HG02884 (cell line): ENCODE results near the gene AP3D1.
"Not testable (repeated sequence)": the region's sequence is repeated elsewhere in the genome, so short reads cannot be mapped to it uniquely, and the experiment has no call there.

Source experiments
- ATAC-seq: cut with Tn5 transposase; IDR thresholded peaks from one replicate; pipeline ENCODE4 v1.9.1; 2021; ENCODE audit warnings: mild to moderate bottlenecking, moderate library complexity; ENCODE audit not compliant: unreplicated experiment

Gene AP3D1

GRCh38 chr19:2129892-2130770 lies 21.2 kb downstream of the AP3D1 start:
- ATAC-seq, result no peak

GRCh38 chr19:2129486-2129885 lies 21.9 kb downstream of the AP3D1 start:
- ATAC-seq, result no peak

- no peak for ATAC-seq
Observed at GRCh38 chr19:2129022-2129421, 22.3 kb downstream of the AP3D1 start.

- not testable (repeated sequence) for ATAC-seq
Observed at GRCh38 chr19:2128252-2128651, 23.1 kb downstream of the AP3D1 start.

- ATAC-seq, result no peak
Observed at GRCh38 chr19:2127758-2128157, 23.6 kb downstream of the AP3D1 start.

- no peak for ATAC-seq
Observed at GRCh38 chr19:2126879-2127518, 24.4 kb downstream of the AP3D1 start.

GRCh38 chr19:2123682-2124387 lies 27.5 kb downstream of the AP3D1 start:
- no peak for ATAC-seq

- no peak for ATAC-seq
Observed at GRCh38 chr19:2122982-2123381, 28.4 kb downstream of the AP3D1 start.

- no peak for ATAC-seq
Observed at GRCh38 chr19:2122251-2122650, 29.1 kb downstream of the AP3D1 start.

- ATAC-seq, result no peak
Observed at GRCh38 chr19:2121416-2122051, 29.8 kb downstream of the AP3D1 start.

GRCh38 chr19:2120821-2121220 lies 30.5 kb downstream of the AP3D1 start:
- no peak for ATAC-seq

GRCh38 chr19:2119921-2120785 lies 31.2 kb downstream of the AP3D1 start:
- ATAC-seq, result no peak

- no peak for ATAC-seq
Observed at GRCh38 chr19:2118438-2118837, 32.9 kb downstream of the AP3D1 start.

- ATAC-seq, result no peak
Observed at GRCh38 chr19:2117215-2117960, 34.0 kb downstream of the AP3D1 start.

- no peak for ATAC-seq
Observed at GRCh38 chr19:2116507-2116906, 34.9 kb downstream of the AP3D1 start.

GRCh38 chr19:2115911-2116426 lies 35.4 kb downstream of the AP3D1 start:
- no peak for ATAC-seq

- no peak for ATAC-seq
Observed at GRCh38 chr19:2115324-2115723, 36.0 kb downstream of the AP3D1 start.

- no peak for ATAC-seq
Observed at GRCh38 chr19:2114821-2115220, 36.5 kb downstream of the AP3D1 start.

GRCh38 chr19:2114218-2114617 lies 37.1 kb downstream of the AP3D1 start:
- no peak for ATAC-seq
